Body of pancreas (tissue), 4 donors: Measurements from ENCODE around the gene CSMD2.

Experiments used
- POLR2A ChIP-seq, 3 donors: fragments of 450-650 bp; IDR thresholded peaks; one replicate each; pipeline ENCODE4 v1.6.1; 2016; ENCODE audit warnings: antibody characterized with exemption in 3 of 3, mild to moderate bottlenecking in 2 of 3
- TF ChIP-seq, protein P1 (sequence below), 7 experiments: fragments of 450-650 bp in 4 of 7; fragments of 200-600 bp in 3 of 7; sonication (generic) in 3 of 7; IDR thresholded peaks; one replicate each; pipeline ENCODE4 v1.5.1; 2016 to 2019; ENCODE audit warnings: antibody characterized with exemption in 7 of 7

DNA sequence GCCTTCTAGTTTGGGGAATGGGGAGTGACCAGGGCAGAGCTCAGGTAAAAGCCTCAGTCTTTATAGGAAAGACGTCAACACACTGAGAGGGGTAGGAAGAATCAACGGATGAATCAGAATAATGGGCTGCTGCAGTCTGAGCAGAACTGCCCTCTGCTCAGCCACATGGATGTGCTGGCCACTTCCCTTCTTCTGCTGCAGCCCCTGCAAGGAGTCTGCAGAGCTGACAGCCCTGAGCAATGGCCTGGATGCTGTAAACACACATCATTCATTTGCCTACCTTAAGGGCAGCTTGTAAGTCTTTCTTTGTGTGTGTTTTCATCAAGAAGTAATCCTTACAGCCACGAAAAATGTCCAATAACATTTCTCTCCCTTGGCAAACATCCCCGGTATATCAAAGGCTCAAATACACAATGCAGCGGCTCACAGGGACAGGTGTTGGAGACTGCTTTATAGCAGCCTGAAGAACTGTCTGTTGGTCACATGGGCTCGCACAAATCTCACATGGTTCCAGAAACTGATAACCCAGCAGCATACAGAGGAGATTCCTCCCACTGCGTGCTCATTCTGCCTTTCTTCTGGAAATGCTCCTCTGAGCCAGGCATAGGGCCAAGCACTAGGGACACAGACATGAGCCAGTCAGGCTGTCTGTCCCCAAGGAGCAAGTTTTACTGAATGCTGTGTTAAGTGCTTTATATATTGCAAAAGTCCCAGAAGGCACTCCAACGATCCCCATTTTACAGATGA, 191.1 kb downstream of the CSMD2 start:
- TF ChIP-seq, protein P1, sequence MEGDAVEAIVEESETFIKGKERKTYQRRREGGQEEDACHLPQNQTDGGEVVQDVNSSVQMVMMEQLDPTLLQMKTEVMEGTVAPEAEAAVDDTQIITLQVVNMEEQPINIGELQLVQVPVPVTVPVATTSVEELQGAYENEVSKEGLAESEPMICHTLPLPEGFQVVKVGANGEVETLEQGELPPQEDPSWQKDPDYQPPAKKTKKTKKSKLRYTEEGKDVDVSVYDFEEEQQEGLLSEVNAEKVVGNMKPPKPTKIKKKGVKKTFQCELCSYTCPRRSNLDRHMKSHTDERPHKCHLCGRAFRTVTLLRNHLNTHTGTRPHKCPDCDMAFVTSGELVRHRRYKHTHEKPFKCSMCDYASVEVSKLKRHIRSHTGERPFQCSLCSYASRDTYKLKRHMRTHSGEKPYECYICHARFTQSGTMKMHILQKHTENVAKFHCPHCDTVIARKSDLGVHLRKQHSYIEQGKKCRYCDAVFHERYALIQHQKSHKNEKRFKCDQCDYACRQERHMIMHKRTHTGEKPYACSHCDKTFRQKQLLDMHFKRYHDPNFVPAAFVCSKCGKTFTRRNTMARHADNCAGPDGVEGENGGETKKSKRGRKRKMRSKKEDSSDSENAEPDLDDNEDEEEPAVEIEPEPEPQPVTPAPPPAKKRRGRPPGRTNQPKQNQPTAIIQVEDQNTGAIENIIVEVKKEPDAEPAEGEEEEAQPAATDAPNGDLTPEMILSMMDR (IDR thresholded peaks at IDR 0.05): no peak
- TF ChIP-seq POLR2A (IDR thresholded peaks at IDR 0.05): no peak
